Measurements from ENCODE around the gene RNASEL.

The RNASEL gene

GRCh38 chr1:182617014-182617429, 28.0 kb upstream of the RNASEL start:
- H3F3A ChIP-seq (ENCODE audit: control insufficient read depth, insufficient read depth): peaks cover 25% of the 10 kb centered on the region
- H3K27me3 ChIP-seq (ENCODE audit: control insufficient read depth, low read length): 0 out of 2 replicates have a peak, but pooled peaks cover 5% of the 10 kb centered on the region
- H4K20me1 ChIP-seq (ENCODE audit: control insufficient read depth, insufficient read depth, low read depth, low read length): no peaks in the 10 kb centered on the region
- H3K9me3 ChIP-seq (ENCODE audit: control insufficient read depth, insufficient read depth, low read length): no peaks in the 10 kb centered on the region; the same call in 1 of the 2 replicates
- peak overlapping the region; percentile 96 for H3K4me2 ChIP-seq (ENCODE audit: low read length)
- H3K79me2 ChIP-seq (ENCODE audit: control insufficient read depth, low read length): no peaks in the 10 kb centered on the region
- peaks cover 82% of the 10 kb centered on the region for H3K4me1 ChIP-seq (ENCODE audit: control insufficient read depth, low read length)
- H3K9me2 ChIP-seq (replicated peaks; ENCODE audit: control insufficient read depth, low read length): no peaks in the 10 kb centered on the region
- peak overlapping the region; percentile 76 for H3K27ac ChIP-seq (ENCODE audit: low read depth, low read length)
- peak overlapping the region; percentile 74 for H3K4me3 ChIP-seq (ENCODE audit: low read length)
- no peaks in the 10 kb centered on the region for H3K36me3 ChIP-seq (ENCODE audit: control insufficient read depth, low read length)
- no peak for TF ChIP-seq EZH2phosphoT487 (IDR thresholded peaks at IDR 0.05; ENCODE audit: borderline replicate concordance, low read length)
- TF ChIP-seq, protein P1, sequence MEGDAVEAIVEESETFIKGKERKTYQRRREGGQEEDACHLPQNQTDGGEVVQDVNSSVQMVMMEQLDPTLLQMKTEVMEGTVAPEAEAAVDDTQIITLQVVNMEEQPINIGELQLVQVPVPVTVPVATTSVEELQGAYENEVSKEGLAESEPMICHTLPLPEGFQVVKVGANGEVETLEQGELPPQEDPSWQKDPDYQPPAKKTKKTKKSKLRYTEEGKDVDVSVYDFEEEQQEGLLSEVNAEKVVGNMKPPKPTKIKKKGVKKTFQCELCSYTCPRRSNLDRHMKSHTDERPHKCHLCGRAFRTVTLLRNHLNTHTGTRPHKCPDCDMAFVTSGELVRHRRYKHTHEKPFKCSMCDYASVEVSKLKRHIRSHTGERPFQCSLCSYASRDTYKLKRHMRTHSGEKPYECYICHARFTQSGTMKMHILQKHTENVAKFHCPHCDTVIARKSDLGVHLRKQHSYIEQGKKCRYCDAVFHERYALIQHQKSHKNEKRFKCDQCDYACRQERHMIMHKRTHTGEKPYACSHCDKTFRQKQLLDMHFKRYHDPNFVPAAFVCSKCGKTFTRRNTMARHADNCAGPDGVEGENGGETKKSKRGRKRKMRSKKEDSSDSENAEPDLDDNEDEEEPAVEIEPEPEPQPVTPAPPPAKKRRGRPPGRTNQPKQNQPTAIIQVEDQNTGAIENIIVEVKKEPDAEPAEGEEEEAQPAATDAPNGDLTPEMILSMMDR (IDR thresholded peaks at IDR 0.05; ENCODE audit: low read depth, low read length, poor library complexity, severe bottlenecking): no peak

DNA sequence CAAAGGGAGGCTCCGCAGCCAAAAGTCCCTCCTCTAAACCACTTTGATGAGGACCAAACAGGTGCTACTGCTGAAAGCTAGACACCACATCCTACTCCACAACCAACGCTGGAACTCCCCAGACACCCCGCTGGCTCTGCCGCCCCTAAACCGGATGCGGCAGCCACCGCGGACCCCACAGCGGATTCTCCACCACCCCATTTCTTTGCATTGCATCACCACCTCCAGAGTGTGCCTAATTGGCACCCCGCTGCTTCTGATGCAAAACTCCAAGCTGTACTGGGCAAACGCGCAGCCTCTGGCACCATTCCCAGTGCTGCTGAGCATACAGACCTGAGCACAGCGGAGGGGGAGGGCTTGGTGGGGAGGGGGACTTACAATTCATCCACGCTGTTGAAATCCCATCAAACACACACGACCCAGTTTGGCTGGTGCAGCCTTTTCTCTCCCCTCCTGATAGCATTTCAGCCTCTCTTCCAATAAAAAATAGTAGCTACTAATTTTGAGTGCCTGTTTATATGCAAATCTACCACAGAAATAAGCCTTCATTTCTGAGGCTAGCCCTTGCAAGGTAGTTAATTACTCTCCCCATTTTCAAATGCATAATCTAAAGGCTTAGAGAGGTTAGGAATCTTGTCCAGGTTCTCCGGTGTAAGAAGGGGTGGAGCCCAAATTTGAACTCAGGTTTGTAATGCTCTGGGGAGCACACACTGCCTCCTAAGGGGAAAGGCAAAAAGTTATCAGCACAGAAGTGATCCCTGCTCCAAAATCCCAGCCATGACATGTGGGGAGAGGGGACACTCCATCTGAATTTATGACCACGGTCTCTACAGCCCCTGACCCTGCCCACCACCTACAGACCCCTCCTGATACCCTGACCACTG, 27.3 kb upstream of the RNASEL start:
- H3K4me3 ChIP-seq (ENCODE audit: low read length): peak overlapping the region; percentile 74
- H3K27ac ChIP-seq (ENCODE audit: low read depth, low read length): peak overlapping the region; percentile 76

GRCh38 chr1:182615468-182616129, 26.5 kb upstream of the RNASEL start:
- 0 out of 2 replicates have a peak, but pooled peaks cover 5% of the 10 kb centered on the region for H3K27me3 ChIP-seq (ENCODE audit: control insufficient read depth, low read length)
- peak overlapping the region; percentile 96 for H3K4me2 ChIP-seq (ENCODE audit: low read length)
- peaks cover 25% of the 10 kb centered on the region for H3F3A ChIP-seq (ENCODE audit: control insufficient read depth, insufficient read depth)
- no peaks in the 10 kb centered on the region for H3K9me3 ChIP-seq (ENCODE audit: control insufficient read depth, insufficient read depth, low read length)
- peak overlapping the region; percentile 76 for H3K27ac ChIP-seq (ENCODE audit: low read depth, low read length)
- H3K79me2 ChIP-seq (ENCODE audit: control insufficient read depth, low read length): no peaks in the 10 kb centered on the region
- TF ChIP-seq EZH2phosphoT487 (IDR thresholded peaks at IDR 0.05; ENCODE audit: borderline replicate concordance, low read length): no peak
- TF ChIP-seq, protein P1 (IDR thresholded peaks at IDR 0.05; ENCODE audit: low read depth, low read length, poor library complexity, severe bottlenecking): no peak
- H3K36me3 ChIP-seq (ENCODE audit: control insufficient read depth, low read length): no peaks in the 10 kb centered on the region
- no peaks in the 10 kb centered on the region for H4K20me1 ChIP-seq (ENCODE audit: control insufficient read depth, insufficient read depth, low read depth, low read length)
- peak overlapping the region; percentile 74 for H3K4me3 ChIP-seq (ENCODE audit: low read length)
- H3K4me1 ChIP-seq (ENCODE audit: control insufficient read depth, low read length): peaks cover 82% of the 10 kb centered on the region
- H3K9me2 ChIP-seq (replicated peaks; ENCODE audit: control insufficient read depth, low read length): no peaks in the 10 kb centered on the region

More for the DNA sequence above, 27.3 kb upstream of the RNASEL start:
- TF ChIP-seq, protein P1 (IDR thresholded peaks at IDR 0.05; ENCODE audit: low read depth, low read length, poor library complexity, severe bottlenecking): peak; percentile 30
- TF ChIP-seq EZH2phosphoT487 (IDR thresholded peaks at IDR 0.05; ENCODE audit: borderline replicate concordance, low read length): no peak
- H3F3A ChIP-seq (ENCODE audit: control insufficient read depth, insufficient read depth): peaks cover 25% of the 10 kb centered on the region
- no peaks in the 10 kb centered on the region for H3K79me2 ChIP-seq (ENCODE audit: control insufficient read depth, low read length)
- H3K27me3 ChIP-seq (ENCODE audit: control insufficient read depth, low read length): 0 out of 2 replicates have a peak, but pooled peaks cover 5% of the 10 kb centered on the region
- no peaks in the 10 kb centered on the region for H3K9me2 ChIP-seq (replicated peaks; ENCODE audit: control insufficient read depth, low read length)
- H3K4me2 ChIP-seq (ENCODE audit: low read length): peak overlapping the region; percentile 96
- peaks cover 82% of the 10 kb centered on the region for H3K4me1 ChIP-seq (ENCODE audit: control insufficient read depth, low read length)
- H3K36me3 ChIP-seq (ENCODE audit: control insufficient read depth, low read length): no peaks in the 10 kb centered on the region
- no peaks in the 10 kb centered on the region for H4K20me1 ChIP-seq (ENCODE audit: control insufficient read depth, insufficient read depth, low read depth, low read length)
- no peaks in the 10 kb centered on the region; the same call in 1 of the 2 replicates for H3K9me3 ChIP-seq (ENCODE audit: control insufficient read depth, insufficient read depth, low read length)

Measured in DOHH2 (cell line).